Testis (tissue), 3 donors: Measurements from ENCODE around the gene FABP1. TPM values are rescaled to one million over a fixed set of nuclear protein-coding genes. Genes with fewer than 3 reads are reported as not detected.

Experiments
- DNase-seq: peaks from one replicate; pipeline ENCODE4 v3.0.0-alpha.2; 2019
- H3K27ac ChIP-seq, 2 donors: fragments of 200-600 bp; sonication (generic); one replicate each; pipeline ENCODE4 v1.5.1; 2019
- H3K27me3 ChIP-seq: fragments of 200-600 bp; sonication (generic); one replicate; pipeline ENCODE4 v1.5.1; 2019
- H3K36me3 ChIP-seq: fragments of 200-600 bp; sonication (generic); one replicate; pipeline ENCODE4 v1.5.1; 2017; ENCODE audit warnings: low read depth; ENCODE audit errors: missing control alignments
- H3K4me1 ChIP-seq: fragments of 200-600 bp; sonication (generic); one replicate; pipeline ENCODE4 v1.5.1; 2019
- H3K4me3 ChIP-seq, 2 donors: fragments of 200-600 bp; sonication (generic); one replicate each; pipeline ENCODE4 v1.5.1; 2017 to 2019
- H3K9me3 ChIP-seq: fragments of 200-600 bp; sonication (generic); one replicate; pipeline ENCODE4 v1.5.1; 2017
- POLR2A ChIP-seq: fragments of 450-650 bp; IDR thresholded peaks from one replicate; pipeline ENCODE4 v1.6.1; 2017; ENCODE audit warnings: antibody characterized with exemption, mild to moderate bottlenecking, moderate library complexity
- WGBS, 2 donors: methylation state at CpG; one replicate each; pipeline ENCODE4 v1.1.5; 2018; 5-methylcytosine and 5-hydroxymethylcytosine counted together
- intact Hi-C: fragments of 100-400 bp; cut with DNase I; formaldehyde crosslinking; loops from one replicate; pipeline ENCODE4 v1.15.1; 2023; ENCODE audit warnings: low total_unique reads
- polyA plus RNA-seq: library from polyadenylated mRNA; stranded (reverse); fragments of 350-450 nt; fragmentation: Illumina TruSeq; extraction: RNeasy Lipid Tissue Mini Kit (QIAGEN cat#74804); gene quantifications from one replicate; pipeline ENCODE4 v1.2.3, GENCODE V29; 2014; ENCODE audit warnings: low read depth, low replicate concordance; ENCODE audit not compliant: insufficient read depth
- total RNA-seq, 2 donors: library from RNA; depleted of rRNA; stranded (reverse); fragments of >200 nt; gene quantifications; one replicate each; pipeline ENCODE4 v1.2.3, GENCODE V29; 2016
- TF ChIP-seq, protein P1 (sequence below), 3 experiments: fragments of 450-650 bp in 2 of 3; fragments of 200-600 bp in 1 of 3; sonication (generic) in 1 of 3; IDR thresholded peaks; one replicate each; pipeline ENCODE4 v1.5.1; 2016 to 2019; ENCODE audit warnings: antibody characterized with exemption in 3 of 3, mild to moderate bottlenecking in 2 of 3, moderate library complexity in 1 of 3

FABP1 gene
- total and polyA plus RNA-seq, 3 donors from 2014 or later, result 0.99 to 4.9 TPM; not detected in 1

DNA sequence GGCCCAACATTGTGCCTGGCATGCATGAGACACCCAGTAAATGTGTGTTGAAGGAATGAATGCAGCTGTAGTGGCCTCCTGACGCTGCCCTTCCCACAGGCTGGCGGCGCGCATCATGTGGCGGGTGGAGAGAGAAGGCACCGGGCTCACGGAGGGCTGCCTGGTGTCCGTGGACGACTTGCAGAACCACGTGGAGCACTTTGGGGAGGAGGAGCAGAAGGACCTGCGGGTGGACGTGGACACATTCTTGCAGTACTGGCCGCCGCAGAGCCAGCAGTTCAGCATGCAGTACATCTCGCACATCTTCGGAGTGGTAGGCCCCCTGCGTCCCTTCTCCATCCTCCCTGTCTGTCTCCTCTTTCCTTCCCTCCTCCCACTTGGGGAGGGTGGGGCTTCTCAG lies 40.1 kb downstream of the FABP1 start:
- intact Hi-C loops, result no loop called here
- Histone ChIP-seq H3K4me1 (peaks cover 5% of the 10 kb centered on the region), H3K9me3 (no peaks in the 10 kb centered on the region), H3K36me3 (no peaks in the 10 kb centered on the region), H3K4me3 (no peak overlapping the region), H3K27me3 (no peaks in the 10 kb centered on the region), H3K27ac (no peak overlapping the region)
- TF ChIP-seq, protein P1, sequence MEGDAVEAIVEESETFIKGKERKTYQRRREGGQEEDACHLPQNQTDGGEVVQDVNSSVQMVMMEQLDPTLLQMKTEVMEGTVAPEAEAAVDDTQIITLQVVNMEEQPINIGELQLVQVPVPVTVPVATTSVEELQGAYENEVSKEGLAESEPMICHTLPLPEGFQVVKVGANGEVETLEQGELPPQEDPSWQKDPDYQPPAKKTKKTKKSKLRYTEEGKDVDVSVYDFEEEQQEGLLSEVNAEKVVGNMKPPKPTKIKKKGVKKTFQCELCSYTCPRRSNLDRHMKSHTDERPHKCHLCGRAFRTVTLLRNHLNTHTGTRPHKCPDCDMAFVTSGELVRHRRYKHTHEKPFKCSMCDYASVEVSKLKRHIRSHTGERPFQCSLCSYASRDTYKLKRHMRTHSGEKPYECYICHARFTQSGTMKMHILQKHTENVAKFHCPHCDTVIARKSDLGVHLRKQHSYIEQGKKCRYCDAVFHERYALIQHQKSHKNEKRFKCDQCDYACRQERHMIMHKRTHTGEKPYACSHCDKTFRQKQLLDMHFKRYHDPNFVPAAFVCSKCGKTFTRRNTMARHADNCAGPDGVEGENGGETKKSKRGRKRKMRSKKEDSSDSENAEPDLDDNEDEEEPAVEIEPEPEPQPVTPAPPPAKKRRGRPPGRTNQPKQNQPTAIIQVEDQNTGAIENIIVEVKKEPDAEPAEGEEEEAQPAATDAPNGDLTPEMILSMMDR (IDR thresholded peaks at IDR 0.05), result no peak
- TF ChIP-seq POLR2A, result no peak
- DNase-seq, result no peak
- 76 to 81% methylated on average over 17 of the region's 17 CpGs for WGBS, 2 donors

DNA sequence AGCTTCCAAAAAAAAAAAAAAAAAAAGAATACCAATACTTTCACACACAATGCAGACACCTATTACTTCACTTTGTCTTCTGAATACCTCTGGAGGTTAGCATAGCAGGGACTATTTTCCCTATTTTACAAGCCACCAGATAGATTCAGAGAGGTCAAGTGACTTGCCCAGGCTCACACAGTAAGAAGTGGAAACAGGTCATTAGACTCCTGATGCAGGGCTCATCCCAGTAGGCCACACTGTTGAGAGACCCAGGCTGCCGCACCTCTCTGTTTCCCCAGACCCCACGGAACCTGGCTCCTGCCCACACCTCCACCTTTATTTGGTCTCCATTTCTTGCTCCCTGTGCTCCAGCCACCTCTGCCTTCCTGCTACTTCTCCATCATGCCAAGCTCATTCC lies 40.8 kb downstream of the FABP1 start:
- TF ChIP-seq POLR2A, result no peak
- TF ChIP-seq, protein P1 (IDR thresholded peaks at IDR 0.05), result no peak
- WGBS, 2 donors, result 91 to 94% methylated on average over 2 of the region's 2 CpGs
- Histone ChIP-seq H3K27me3 (no peaks in the 10 kb centered on the region), H3K4me3 (no peak overlapping the region), H3K27ac (no peak overlapping the region), H3K4me1 (peaks cover 10% of the 10 kb centered on the region), H3K9me3 (no peaks in the 10 kb centered on the region), H3K36me3 (no peaks in the 10 kb centered on the region)
- no peak for DNase-seq
- intact Hi-C loops, result no loop called here

DNA sequence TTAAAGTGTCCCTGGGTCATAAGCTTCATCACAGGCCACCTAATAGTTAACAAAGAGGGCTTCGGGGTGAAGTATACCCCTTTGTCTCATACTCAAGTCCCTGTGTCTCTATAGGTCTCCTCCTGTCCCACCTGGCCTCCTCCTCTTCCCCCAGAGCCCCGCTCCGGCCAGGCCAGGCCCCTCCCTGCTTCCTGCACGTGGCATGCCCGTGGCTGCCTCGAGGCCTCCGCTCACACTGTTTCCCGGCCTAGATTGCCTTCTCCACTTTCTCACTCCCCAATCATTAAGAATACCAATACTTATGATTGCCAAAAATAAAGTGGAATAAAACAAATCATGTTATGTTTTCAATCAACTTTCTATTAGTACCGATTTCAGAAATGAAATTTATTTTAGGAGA lies 41.5 kb downstream of the FABP1 start:
- Histone ChIP-seq H3K4me3 (no peak overlapping the region), H3K27ac (no peak overlapping the region), H3K36me3 (no peaks in the 10 kb centered on the region), H3K9me3 (no peaks in the 10 kb centered on the region), H3K27me3 (no peaks in the 10 kb centered on the region), H3K4me1 (peaks cover 13% of the 10 kb centered on the region)
- 83 to 85% methylated on average over 9 of the region's 9 CpGs for WGBS, 2 donors
- no peak for DNase-seq
- no peak for TF ChIP-seq POLR2A
- TF ChIP-seq, protein P1 (IDR thresholded peaks at IDR 0.05), result no peak
- intact Hi-C loops, result no loop called here

DNA sequence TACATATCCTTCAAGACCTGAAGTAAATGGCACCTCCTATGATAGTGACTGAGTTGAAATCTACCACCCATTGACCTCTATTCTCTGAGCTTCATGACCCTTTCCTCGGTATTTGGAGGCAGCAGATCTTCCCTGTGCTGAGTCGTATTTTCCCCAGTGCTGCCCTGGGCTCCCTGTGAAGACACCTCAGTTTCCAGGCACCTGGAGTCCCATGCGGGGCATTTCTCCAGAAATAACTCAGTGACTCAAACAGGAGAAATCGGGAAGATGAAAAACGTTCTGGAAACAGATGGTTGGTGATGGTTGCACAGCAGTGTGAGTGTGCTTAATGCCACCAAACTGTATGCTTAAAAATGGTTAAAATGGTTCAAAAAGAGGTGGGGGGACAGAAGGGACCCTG lies 42.3 kb downstream of the FABP1 start:
- no peaks in the 10 kb centered on the region for H3K36me3 ChIP-seq
- no peak for DNase-seq
- H3K27me3 ChIP-seq, result no peaks in the 10 kb centered on the region
- no peak overlapping the region for H3K27ac ChIP-seq
- H3K4me1 ChIP-seq, result peaks cover 13% of the 10 kb centered on the region
- WGBS, 2 donors, result 86 to 92% methylated on average over 5 of the region's 5 CpGs
- intact Hi-C loops, result no loop called here
- H3K4me3 ChIP-seq, result no peak overlapping the region
- no peaks in the 10 kb centered on the region for H3K9me3 ChIP-seq
- no peak for TF ChIP-seq POLR2A
- TF ChIP-seq, protein P1 (IDR thresholded peaks at IDR 0.05), result no peak

DNA sequence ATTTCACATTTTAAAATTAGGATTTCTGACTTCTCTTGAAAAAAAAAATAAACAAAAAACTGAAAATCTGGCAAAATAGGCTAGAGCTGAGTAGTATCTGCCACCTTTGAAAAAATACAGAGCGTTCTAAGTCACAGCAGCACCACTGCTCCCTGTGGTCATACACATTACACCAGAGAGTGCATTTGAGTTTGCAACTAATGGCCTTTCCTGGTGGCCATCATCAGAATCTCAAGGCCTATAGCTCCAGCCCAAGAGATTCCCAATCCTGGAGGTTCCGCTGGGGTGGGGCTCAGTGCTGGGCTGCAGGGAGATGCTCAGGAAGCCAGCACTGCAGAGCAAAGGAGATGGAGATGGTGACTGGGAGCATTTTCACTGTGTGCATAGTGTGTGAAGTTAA lies 42.8 kb downstream of the FABP1 start:
- Histone ChIP-seq H3K4me3 (no peak overlapping the region), H3K27me3 (no peaks in the 10 kb centered on the region), H3K36me3 (no peaks in the 10 kb centered on the region), H3K4me1 (peaks cover 13% of the 10 kb centered on the region), H3K9me3 (no peaks in the 10 kb centered on the region), H3K27ac (no peak overlapping the region)
- 83 to 86% methylated on average over 2 of the region's 2 CpGs for WGBS, 2 donors
- no peak for TF ChIP-seq POLR2A
- TF ChIP-seq, protein P1 (IDR thresholded peaks at IDR 0.05), result no peak
- intact Hi-C loops, result no loop called here
- no peak for DNase-seq
